ENCODE measurements around the gene C5orf58.

DNA sequence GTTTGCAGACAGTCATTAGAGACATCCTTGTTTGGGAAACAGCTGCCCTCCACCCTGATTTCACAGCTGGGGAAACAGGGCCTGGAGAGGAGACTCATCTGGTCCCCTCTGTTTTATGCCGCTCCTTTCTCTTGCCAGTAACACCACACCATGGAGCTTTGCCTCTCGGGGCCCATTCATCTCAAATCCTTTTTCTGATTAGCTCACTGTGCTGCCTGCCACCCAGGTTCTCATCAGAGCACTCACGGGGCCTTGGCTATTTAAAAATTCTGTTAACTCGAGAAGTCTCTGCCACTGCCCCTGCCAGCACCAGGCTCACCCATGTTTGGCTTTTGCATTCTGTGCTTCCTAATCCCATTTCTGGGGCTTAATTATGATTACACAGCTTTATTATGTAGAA, 36.8 kb upstream of the C5orf58 start:
- TF ChIP-seq CSDC2 (CRISPR knock-in tag; IDR thresholded peaks at IDR 0.05) (no peak), TOX (CRISPR knock-in tag; IDR thresholded peaks at IDR 0.05; ENCODE audit: borderline replicate concordance) (no peak), RARB (CRISPR knock-in tag; IDR thresholded peaks at IDR 0.05) (no peak), ZNF565 (CRISPR knock-in tag; conservative IDR thresholded peaks at IDR 0.05; ENCODE audit: low read depth) (no peak), ZNF70 (CRISPR knock-in tag; IDR thresholded peaks at IDR 0.05) (no peak)
- TF ChIP-seq, protein P1, sequence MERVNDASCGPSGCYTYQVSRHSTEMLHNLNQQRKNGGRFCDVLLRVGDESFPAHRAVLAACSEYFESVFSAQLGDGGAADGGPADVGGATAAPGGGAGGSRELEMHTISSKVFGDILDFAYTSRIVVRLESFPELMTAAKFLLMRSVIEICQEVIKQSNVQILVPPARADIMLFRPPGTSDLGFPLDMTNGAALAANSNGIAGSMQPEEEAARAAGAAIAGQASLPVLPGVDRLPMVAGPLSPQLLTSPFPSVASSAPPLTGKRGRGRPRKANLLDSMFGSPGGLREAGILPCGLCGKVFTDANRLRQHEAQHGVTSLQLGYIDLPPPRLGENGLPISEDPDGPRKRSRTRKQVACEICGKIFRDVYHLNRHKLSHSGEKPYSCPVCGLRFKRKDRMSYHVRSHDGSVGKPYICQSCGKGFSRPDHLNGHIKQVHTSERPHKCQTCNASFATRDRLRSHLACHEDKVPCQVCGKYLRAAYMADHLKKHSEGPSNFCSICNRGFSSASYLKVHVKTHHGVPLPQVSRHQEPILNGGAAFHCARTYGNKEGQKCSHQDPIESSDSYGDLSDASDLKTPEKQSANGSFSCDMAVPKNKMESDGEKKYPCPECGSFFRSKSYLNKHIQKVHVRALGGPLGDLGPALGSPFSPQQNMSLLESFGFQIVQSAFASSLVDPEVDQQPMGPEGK (CRISPR knock-in tag; IDR thresholded peaks at IDR 0.05; ENCODE audit: borderline replicate concordance): no peak
